Stimulated activated naive CD8-positive, alpha-beta T cell treated with anti-CD3 and anti-CD28 coated beads, Interleukin-15, Interleukin-2, amounts not matched to agents 100 ng/mL and 50 ng/mL, for 24 hours (primary cell): ENCODE data around the gene MTFR2.

Experiments
- H3K27ac Mint-ChIP-seq: one replicate; pipeline ENCODE4 v1.8.0; 2021; ENCODE audit warnings: mild to moderate bottlenecking, mixed read lengths
- H3K27me3 Mint-ChIP-seq: one replicate; pipeline ENCODE4 v1.8.0; 2021; ENCODE audit warnings: mixed read lengths
- H3K36me3 Mint-ChIP-seq: one replicate; pipeline ENCODE4 v1.8.0; 2021; ENCODE audit warnings: low read depth, mixed read lengths
- H3K4me1 Mint-ChIP-seq: one replicate; pipeline ENCODE4 v1.8.0; 2021; ENCODE audit warnings: low read depth, mixed read lengths
- H3K4me3 Mint-ChIP-seq: one replicate; pipeline ENCODE4 v1.8.0; 2021; ENCODE audit warnings: mild to moderate bottlenecking, mixed read lengths
- H3K9me3 Mint-ChIP-seq: one replicate; pipeline ENCODE4 v1.8.0; 2021; ENCODE audit warnings: mixed read lengths

The MTFR2 gene

DNA sequence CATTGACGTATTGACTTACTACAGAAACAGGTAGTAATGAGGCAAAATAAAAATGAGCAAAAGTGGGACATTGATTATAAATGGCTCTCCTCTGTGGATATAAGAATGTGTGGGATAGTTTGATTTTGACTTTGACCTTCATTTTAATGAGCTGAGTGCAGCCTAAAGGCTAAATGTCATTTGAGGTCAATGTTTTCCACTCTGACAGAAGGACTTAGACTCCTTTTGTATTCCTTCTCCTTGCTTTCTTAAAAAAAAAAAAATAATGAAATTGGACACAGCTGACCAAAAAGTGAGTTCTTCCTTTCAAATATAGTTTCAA is 68.6 kb downstream of the MTFR2 start:
- H3K27me3 Mint-ChIP-seq: no peaks in the 10 kb centered on the region
- H3K36me3 Mint-ChIP-seq: no peaks in the 10 kb centered on the region
- no peaks in the 10 kb centered on the region for H3K4me1 Mint-ChIP-seq

More for the DNA sequence above, 68.6 kb downstream of the MTFR2 start:
- Mint-ChIP-seq H3K4me3 (no peak overlapping the region), H3K27ac (no peak overlapping the region), H3K9me3 (no peaks in the 10 kb centered on the region)
